Keratinocyte (primary cell): ENCODE data around the gene PNMA8B. TPM values are rescaled to one million over a fixed set of nuclear protein-coding genes. Genes with fewer than 3 reads are reported as not detected.

ENCODE experiments used
- DNase-seq: peaks from one replicate; pipeline ENCODE4 v3.0.0-alpha.2; 2011; ENCODE audit warnings: low read depth, missing footprints, low spot score
- FAIRE-seq: peaks from 2 replicates; lab custom pipeline; 2011; peaks lifted over from hg19 to GRCh38; lab: Jason Lieb, UNC
- H2AFZ ChIP-seq: 2 replicates; pipeline ENCODE4 v1.6.0; 2012; ENCODE audit warnings: low read length, control low read depth, inconsistent platforms; ENCODE audit not compliant: control insufficient read depth
- H3K27ac ChIP-seq: 2 replicates; pipeline ENCODE4 v1.5.1; 2011; ENCODE audit warnings: low read length; ENCODE audit not compliant: control insufficient read depth, insufficient read depth
- H3K27me3 ChIP-seq: 3 replicates; pipeline ENCODE4 v1.6.0; 2011; ENCODE audit warnings: low read length; ENCODE audit not compliant: control insufficient read depth, insufficient read depth; ENCODE audit errors: extremely low read depth
- H3K36me3 ChIP-seq, 2 experiments: 2 replicates in 1 of 2; 3 replicates in 1 of 2; pipeline ENCODE4 v1.5.1; 2011; ENCODE audit warnings: low read length in 2 of 2, mild to moderate bottlenecking in 1 of 2; ENCODE audit not compliant: control insufficient read depth in 2 of 2, insufficient read depth in 2 of 2; ENCODE audit errors: extremely low read depth in 1 of 2
- H3K4me1 ChIP-seq: 3 replicates; pipeline ENCODE4 v1.5.1; 2011; ENCODE audit warnings: low read length; ENCODE audit not compliant: control insufficient read depth, insufficient read depth; ENCODE audit errors: extremely low read depth
- H3K4me2 ChIP-seq: 3 replicates; pipeline ENCODE4 v1.6.0; 2011; ENCODE audit warnings: low read depth, low read length; ENCODE audit not compliant: control insufficient read depth, insufficient read depth; ENCODE audit errors: extremely low read depth
- H3K4me3 ChIP-seq, 3 experiments: fragments of 200-600 bp in 1 of 3; sonication (generic) in 1 of 3; 2 replicates in 2 of 3; 3 replicates in 1 of 3; pipeline ENCODE4 v1.5.1; 2011 to 2016; ENCODE audit warnings: low read length in 3 of 3, mild to moderate bottlenecking in 3 of 3, control low read depth in 2 of 3, inconsistent platforms in 1 of 3, low read depth in 1 of 3, mixed read lengths in 1 of 3, mixed run types in 1 of 3, moderate library complexity in 1 of 3; ENCODE audit not compliant: control insufficient read depth in 2 of 3, insufficient read depth in 2 of 3; ENCODE audit errors: extremely low read depth in 1 of 3
- H3K79me2 ChIP-seq: 2 replicates; pipeline ENCODE4 v1.6.0; 2012; ENCODE audit warnings: low read length; ENCODE audit not compliant: control insufficient read depth, insufficient read depth
- H3K9ac ChIP-seq: 3 replicates; pipeline ENCODE4 v1.6.0; 2011; ENCODE audit warnings: low read length; ENCODE audit not compliant: control insufficient read depth, insufficient read depth; ENCODE audit errors: extremely low read depth
- H3K9me1 ChIP-seq: 3 replicates; pipeline ENCODE4 v1.6.0; 2011; ENCODE audit warnings: low read length; ENCODE audit not compliant: control insufficient read depth, insufficient read depth; ENCODE audit errors: extremely low read depth
- H3K9me3 ChIP-seq: 2 replicates; pipeline ENCODE4 v1.5.1; 2012; ENCODE audit warnings: low read depth, low read length; ENCODE audit not compliant: control insufficient read depth
- H4K20me1 ChIP-seq: 3 replicates; pipeline ENCODE4 v1.6.0; 2011; ENCODE audit warnings: low read length; ENCODE audit not compliant: control insufficient read depth, insufficient read depth; ENCODE audit errors: extremely low read depth
- EZH2 ChIP-seq: IDR thresholded peaks from one replicate; pipeline ENCODE4 v1.6.1; 2012; ENCODE audit warnings: inconsistent platforms, mild to moderate bottlenecking, low read length, moderate library complexity
- dilution Hi-C: fragments of 300-500 bp; cut with MboI; formaldehyde crosslinking; loops from one replicate; pipeline ENCODE4 v1.7.0; 2020; ENCODE audit warnings: low sequenced_read_pairs; ENCODE audit not compliant: extremely low pct_ligation_motif_present
- polyA plus RNA-seq, 5 experiments: library from polyadenylated mRNA; depleted of rRNA in 3 of 5; stranded (reverse) in 3 of 5; stranded (forward) in 1 of 5; unstranded in 1 of 5; fragments of >200 nt; gene quantifications; 1 replicate in 1 of 5; 2 replicates in 3 of 5; 3 replicates in 1 of 5; pipeline versions ENCODE4 v1.2.1 to v1.2.3, GENCODE V29; 2011 to 2012; ENCODE audit warnings: missing spikeins in 2 of 5, low read depth in 1 of 5, low replicate concordance in 1 of 5
- TF ChIP-seq, protein P1 (sequence below), 3 experiments: IDR thresholded peaks in 1 of 3; conservative IDR thresholded peaks in 1 of 3; optimal IDR thresholded peaks in 1 of 3; 2 replicates in 2 of 3; 3 replicates in 1 of 3; pipeline versions ENCODE3 to v1.5.1; 2011; ENCODE audit warnings: low read length in 3 of 3, mild to moderate bottlenecking in 3 of 3, moderate library complexity in 2 of 3, control low read depth in 1 of 3, inconsistent platforms in 1 of 3; ENCODE audit not compliant: insufficient read depth in 2 of 3; ENCODE audit errors: extremely low read depth in 1 of 3

Gene PNMA8B
- polyA plus RNA-seq, 1 donor (not counting 4 experiments of a cell fraction or from before 2014, with no cell fraction given), result not detected

DNA sequence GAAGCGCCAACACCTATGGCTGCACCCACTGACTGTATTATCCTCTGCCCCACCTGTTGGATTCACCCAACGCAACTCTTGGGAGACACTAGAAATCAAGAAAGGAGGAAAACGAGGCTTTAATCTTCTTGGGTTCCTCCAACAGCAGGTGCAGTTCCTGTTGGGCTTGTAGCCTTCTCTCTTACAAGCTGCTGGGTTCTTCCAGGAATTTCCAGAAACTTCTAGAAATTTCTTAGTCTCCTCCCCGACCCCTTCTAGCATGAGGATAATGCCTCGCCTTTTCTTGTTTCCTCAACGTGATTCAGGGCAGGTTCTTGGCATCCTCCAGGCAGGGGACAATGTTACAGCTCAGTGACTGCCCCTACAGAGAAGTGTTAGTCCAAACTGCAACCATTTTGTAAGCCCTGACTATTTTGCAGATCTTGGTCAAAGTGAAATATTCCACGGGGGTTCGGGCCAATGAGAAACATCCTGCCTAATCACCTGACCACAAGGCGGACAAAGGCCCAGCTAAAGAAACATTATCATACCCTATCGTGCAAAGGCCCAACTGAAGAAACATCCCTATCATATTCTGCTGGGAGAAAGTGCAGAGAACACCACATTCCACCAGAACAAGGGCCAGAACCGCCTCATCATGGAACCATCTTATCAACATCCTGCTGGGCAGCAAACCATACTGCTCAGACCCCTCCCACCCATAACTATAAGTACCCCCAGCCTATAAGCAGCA is 23.7 kb downstream of the PNMA8B start:
- FAIRE-seq, result no peak
- dilution Hi-C loops, result no loop called here
- Histone ChIP-seq H3K4me2 (peak overlapping the region; percentile 52), H2AFZ (no peak overlapping the region), H3K9me3 (no peaks in the 10 kb centered on the region), H3K9ac (no peak overlapping the region), H3K4me1 (peaks cover 11% of the 10 kb centered on the region), H3K27ac (no peak overlapping the region), H3K36me3 (no peaks in the 10 kb centered on the region), H3K27me3 (no peaks in the 10 kb centered on the region), H3K4me3 (peak overlapping the region in 1 of 3 experiments; percentile 34), H3K9me1 (no peaks in the 10 kb centered on the region), H4K20me1 (no peaks in the 10 kb centered on the region), H3K79me2 (no peaks in the 10 kb centered on the region)
- DNase-seq, result no peak
- no peak for TF ChIP-seq EZH2
- TF ChIP-seq, protein P1, sequence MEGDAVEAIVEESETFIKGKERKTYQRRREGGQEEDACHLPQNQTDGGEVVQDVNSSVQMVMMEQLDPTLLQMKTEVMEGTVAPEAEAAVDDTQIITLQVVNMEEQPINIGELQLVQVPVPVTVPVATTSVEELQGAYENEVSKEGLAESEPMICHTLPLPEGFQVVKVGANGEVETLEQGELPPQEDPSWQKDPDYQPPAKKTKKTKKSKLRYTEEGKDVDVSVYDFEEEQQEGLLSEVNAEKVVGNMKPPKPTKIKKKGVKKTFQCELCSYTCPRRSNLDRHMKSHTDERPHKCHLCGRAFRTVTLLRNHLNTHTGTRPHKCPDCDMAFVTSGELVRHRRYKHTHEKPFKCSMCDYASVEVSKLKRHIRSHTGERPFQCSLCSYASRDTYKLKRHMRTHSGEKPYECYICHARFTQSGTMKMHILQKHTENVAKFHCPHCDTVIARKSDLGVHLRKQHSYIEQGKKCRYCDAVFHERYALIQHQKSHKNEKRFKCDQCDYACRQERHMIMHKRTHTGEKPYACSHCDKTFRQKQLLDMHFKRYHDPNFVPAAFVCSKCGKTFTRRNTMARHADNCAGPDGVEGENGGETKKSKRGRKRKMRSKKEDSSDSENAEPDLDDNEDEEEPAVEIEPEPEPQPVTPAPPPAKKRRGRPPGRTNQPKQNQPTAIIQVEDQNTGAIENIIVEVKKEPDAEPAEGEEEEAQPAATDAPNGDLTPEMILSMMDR (optimal IDR thresholded peaks at IDR 0.05 in 1 of 3, IDR thresholded peaks at IDR 0.05 in 1 of 3, conservative IDR thresholded peaks at IDR 0.05 in 1 of 3; ENCODE audit: extremely low read depth in 1 of 3, insufficient read depth in 2 of 3, low read length in 3 of 3), result no peak

DNA sequence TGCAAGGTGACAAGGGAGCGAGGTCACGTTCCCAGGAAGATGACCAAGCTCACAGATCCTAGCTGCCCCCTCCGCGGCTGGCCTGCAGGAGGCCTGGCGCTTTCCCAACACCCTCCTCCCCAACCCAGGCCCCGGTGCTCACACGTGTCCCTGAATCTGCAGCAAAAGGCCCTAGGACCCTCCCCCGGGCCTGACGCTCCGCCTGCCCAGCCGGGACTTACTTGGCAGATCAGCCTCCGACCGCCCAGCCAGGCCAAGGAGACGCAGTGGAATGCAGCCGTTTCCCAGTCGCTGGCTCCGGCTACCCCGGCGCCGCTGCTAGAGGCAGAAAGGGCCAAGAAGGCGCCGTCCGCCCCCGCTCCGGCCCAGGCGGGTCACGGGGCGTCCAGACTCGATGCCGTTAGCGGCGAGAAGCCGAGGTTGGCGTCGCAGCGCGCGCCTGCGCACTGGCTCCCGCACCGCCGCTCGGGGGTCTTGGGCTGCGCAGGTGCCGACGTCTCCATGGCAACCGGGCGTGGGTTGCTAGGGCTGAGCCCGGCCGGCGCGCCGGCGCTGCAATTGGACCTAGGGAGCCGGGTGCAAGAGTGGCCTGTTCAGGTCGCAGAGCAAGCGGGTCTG is 24.4 kb downstream of the PNMA8B start, which contains the start of gene PNMA8A:
Gene PNMA8A (minus strand): TSS at position 448 of the 618 bp plus-strand sequence. CDS start 528 bp downstream, outside the sequence.
- Histone ChIP-seq H3K4me1 (peaks cover 18% of the 10 kb centered on the region), H4K20me1 (no peaks in the 10 kb centered on the region), H3K79me2 (no peaks in the 10 kb centered on the region), H3K9me3 (no peaks in the 10 kb centered on the region), H3K9me1 (no peaks in the 10 kb centered on the region), H2AFZ (peak within 1 kb of the TSS; percentile 8), H3K36me3 (no peaks in the 10 kb centered on the region), H3K4me2 (peak within 1 kb of the TSS; percentile 52), H3K27ac (no peak within 1 kb of the TSS), H3K27me3 (no peaks in the 10 kb centered on the region), H3K4me3 (peak within 1 kb of the TSS in 2 of 3 experiments; percentile 34 to 40), H3K9ac (no peak within 1 kb of the TSS)
- FAIRE-seq, result no peak
- no peak for TF ChIP-seq EZH2
- TF ChIP-seq, protein P1 (optimal IDR thresholded peaks at IDR 0.05 in 1 of 3, IDR thresholded peaks at IDR 0.05 in 1 of 3, conservative IDR thresholded peaks at IDR 0.05 in 1 of 3; ENCODE audit: extremely low read depth in 1 of 3, insufficient read depth in 2 of 3, low read length in 3 of 3), result no peak
- no peak for DNase-seq
- dilution Hi-C loops, result no loop called here
